HG03575 (cell line): ENCODE data around the gene SOX21.

Experiments
- ATAC-seq: cut with Tn5 transposase; IDR thresholded peaks from one replicate; pipeline ENCODE4 v1.9.1; 2021; ENCODE audit not compliant: unreplicated experiment, insufficient number of reproducible peaks, low FRiP score; ENCODE audit errors: extremely low read depth

SOX21 gene

DNA sequence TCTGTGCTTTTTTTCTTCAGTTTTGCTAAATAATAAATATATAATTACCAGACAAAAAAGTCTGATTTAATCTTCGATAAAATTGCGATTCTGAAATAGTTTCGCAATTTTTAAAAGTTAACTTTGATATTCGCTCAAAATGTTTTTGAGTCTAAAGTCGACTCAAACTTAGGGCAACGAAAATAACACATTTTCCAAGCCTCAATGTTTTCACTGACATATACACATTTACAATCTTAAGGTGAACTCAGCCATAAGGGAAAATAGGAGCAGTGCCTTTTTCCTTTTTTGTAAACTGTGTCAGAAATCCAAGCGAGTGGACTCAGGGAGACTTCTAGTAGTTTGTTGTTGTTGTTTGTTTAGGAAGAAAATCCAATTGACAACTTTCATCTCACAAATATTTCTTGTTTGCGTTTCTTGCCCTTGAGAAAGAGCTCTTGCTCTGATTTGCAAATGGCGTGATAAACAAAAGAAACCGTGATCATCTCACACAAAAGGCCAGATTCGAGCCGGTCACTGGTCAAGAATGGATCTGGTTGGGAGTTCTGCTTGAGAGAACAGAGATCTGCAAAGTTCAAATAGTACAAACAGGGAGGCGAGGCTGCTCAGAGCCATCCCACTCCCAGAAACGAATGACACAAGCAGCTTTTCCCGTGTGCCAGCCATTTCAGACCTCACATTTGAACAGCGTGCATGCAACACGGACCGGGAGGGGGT lies 2.1 kb downstream of the SOX21 start:
- ATAC-seq: no peak

GRCh38 chr13:94709001-94709834 lies 3.1 kb downstream of the SOX21 start:
- ATAC-seq: no peak

- ATAC-seq: no peak
These were observed 4.1 kb downstream of the SOX21 start for GRCh38 chr13:94708031-94708859.

DNA sequence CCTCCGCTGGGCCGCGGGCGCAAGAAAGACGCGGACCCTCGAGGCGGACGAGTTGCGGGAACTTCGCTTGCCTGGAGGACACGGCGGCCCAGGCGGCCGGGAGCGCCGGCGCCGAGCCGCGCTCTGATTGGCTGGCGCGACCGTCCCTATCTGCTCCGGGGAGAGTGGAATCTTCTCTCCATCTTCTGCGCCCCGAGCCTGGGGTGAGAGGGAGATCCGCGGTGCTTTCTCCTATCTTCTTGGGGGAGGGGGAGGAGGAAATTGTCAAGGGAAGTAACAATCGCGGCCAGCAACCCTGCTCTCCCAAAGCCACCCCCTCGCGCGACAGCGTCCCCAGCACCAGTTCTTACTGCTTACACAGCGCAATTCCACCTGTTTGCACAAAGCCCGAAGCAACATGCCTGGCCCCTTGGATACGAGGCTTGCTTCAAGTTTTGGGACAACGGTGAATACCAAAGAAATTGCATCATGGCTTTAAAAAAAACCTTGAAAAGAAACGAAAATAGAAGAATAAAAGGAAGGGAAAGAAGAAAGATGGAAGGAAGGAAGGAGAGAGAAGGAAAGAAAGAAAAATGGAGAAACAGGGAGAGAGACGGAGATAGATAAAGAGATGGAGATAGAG lies 4.8 kb downstream of the SOX21 start:
- no peak for ATAC-seq

- no peak for ATAC-seq
These were observed 5.4 kb downstream of the SOX21 start for GRCh38 chr13:94706843-94707399.

GRCh38 chr13:94706101-94706842 lies 6.1 kb downstream of the SOX21 start:
- ATAC-seq: no peak

- no peak for ATAC-seq
These were observed 7.0 kb downstream of the SOX21 start for GRCh38 chr13:94705081-94706030.

GRCh38 chr13:94704377-94705080 lies 7.8 kb downstream of the SOX21 start:
- no peak for ATAC-seq

DNA sequence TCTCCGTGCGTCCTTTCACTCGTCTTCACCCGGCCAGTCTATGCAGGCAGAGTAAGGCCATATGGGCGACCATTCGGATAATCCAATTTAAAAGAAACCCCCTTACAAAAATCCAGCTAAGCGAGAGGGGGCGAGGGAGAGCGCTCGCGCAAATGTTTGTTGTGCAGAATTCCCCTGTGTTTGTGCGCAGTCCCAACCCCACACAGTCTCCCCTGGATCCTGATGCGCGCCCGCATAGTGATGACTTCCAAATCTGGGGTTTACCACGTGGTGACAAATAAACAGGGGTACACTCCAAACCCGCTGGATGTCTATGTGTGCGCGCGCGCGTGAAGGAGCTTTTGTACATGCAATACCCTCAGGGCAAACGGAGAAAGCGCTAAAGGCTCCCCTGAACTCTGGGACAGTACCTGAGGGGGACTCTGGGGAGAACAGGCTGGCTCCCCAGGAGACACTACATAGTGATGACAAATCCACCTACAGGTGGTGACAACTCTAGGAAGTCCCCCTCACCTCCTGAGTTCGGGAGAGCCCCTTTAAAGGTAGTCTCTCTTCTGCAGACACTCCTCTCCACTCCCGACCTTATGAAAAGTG lies 8.5 kb downstream of the SOX21 start:
- no peak for ATAC-seq

GRCh38 chr13:94703271-94703670 lies 9.1 kb downstream of the SOX21 start:
- ATAC-seq: no peak

DNA sequence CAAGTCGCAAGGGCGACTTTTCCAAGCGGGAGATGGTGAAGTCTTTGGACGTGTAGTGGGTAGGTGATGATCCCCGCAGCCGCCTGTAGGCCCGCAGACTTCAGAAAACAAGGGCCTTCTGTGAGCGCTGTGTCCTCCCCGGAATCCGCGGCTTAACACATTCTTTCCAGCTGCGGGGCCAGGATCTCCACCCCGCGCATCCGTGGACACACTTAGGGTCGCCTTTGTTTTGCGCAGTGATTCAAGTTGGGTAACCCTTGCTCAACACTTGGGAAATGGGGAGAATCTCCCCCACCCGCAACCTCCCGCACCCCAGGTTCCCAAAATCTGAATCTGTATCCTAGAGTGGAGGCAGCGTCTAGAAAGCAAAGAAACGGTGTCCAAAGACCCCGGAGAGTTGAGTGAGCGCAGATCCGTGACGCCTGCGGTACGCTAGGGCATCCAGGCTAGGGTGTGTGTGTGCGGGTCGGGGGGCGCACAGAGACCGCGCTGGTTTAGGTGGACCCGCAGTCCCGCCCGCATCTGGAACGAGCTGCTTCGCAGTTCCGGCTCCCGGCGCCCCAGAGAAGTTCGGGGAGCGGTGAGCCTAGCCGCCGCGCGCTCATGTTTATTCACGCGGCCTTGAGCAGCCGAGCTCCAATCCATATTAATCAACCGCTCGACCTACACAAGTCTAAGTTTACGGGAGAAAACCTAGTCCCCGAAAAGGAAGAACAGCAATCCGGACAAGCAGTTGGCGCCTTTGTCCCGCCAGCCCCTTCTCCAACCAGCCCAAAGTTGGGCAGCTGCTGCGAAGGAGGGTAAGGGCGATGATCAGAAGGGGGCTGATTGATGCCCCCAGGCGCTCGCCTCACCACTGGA lies 9.9 kb downstream of the SOX21 start:
- ATAC-seq: no peak

GRCh38 chr13:94701313-94702180 lies 10.8 kb downstream of the SOX21 start:
- no peak for ATAC-seq

GRCh38 chr13:94700536-94700935 lies 11.8 kb downstream of the SOX21 start:
- no peak for ATAC-seq

DNA sequence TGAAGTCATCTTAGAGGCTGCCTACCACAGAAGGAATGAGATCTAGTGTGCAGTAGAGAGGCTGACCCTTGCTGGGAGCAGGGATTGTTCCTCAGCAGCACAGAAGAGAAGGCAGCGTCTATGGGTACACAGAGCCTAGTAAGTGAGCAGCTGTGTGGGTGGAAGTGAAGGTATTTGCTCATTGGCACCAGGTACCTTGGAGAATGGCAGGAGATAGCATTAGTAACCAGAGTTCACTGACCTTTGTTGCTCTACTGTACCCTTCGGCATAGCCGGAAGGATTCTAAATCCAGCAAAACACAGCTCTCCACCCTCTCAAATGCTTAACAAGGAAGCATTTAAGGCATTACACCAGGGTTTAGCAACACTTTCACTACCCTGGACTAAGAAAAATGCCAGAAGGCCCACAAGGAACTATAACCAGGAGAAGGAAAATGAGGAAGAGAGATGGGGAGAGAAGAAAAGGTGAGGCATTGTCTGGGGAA lies 12.3 kb downstream of the SOX21 start:
- no peak for ATAC-seq
